ENCODE results near the gene AUTS2.
A peak's percentile ranks its signal among the peaks of the same experiment; 100 is the strongest.

The AUTS2 gene

DNA sequence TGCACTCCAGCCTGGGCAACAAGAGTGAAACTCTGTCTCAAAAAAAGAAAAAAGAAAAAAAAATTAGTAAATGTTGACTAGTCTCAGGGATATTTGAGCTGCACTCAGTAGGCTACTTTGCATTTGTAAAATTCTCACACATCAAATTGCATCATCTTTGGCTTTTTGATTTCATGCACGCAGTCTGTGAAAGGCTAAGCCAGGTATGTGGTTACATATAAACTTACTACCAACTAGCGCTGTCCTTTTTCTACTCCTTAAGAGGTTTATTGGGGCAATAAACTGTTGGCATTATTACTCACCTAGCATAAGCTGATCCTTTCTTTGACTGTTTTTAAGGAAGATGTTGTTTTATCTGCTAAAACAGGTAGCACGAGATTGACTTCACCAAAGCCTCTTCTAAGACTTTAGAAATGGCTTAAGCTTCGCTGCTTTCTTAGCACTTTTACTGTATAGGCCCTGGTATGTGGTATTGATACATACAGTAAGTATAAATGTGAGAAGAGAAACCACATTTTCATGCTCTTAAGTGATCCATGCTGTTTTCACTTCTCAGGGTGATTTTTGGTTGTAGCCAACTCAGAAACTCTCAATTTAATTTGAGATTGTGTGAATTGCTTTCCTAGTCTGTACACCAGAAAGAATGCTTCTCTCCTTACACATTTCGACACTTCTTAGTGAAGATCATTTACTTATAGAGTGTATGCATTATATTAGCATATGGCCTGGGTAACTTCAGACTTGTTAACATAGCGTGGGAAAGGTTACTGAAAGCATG lies 323.9 kb downstream of the AUTS2 start:
- TF ChIP-seq, protein P1, sequence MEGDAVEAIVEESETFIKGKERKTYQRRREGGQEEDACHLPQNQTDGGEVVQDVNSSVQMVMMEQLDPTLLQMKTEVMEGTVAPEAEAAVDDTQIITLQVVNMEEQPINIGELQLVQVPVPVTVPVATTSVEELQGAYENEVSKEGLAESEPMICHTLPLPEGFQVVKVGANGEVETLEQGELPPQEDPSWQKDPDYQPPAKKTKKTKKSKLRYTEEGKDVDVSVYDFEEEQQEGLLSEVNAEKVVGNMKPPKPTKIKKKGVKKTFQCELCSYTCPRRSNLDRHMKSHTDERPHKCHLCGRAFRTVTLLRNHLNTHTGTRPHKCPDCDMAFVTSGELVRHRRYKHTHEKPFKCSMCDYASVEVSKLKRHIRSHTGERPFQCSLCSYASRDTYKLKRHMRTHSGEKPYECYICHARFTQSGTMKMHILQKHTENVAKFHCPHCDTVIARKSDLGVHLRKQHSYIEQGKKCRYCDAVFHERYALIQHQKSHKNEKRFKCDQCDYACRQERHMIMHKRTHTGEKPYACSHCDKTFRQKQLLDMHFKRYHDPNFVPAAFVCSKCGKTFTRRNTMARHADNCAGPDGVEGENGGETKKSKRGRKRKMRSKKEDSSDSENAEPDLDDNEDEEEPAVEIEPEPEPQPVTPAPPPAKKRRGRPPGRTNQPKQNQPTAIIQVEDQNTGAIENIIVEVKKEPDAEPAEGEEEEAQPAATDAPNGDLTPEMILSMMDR (IDR thresholded peaks at IDR 0.05; ENCODE audit: low read length), result no peak
- no peak for TF ChIP-seq EZH2 (IDR thresholded peaks at IDR 0.05; ENCODE audit: borderline replicate concordance, low read length)
- Histone ChIP-seq H3K36me3 (ENCODE audit: insufficient read depth, low read length) (peaks cover 3% of the 10 kb centered on the region), H3K4me1 (ENCODE audit: insufficient read depth, low read length, severe bottlenecking) (peaks cover 35% of the 10 kb centered on the region), H3K4me3 (ENCODE audit: low read depth, low read length, poor library complexity, severe bottlenecking) (no peak overlapping the region), H3K27ac (ENCODE audit: low read depth, low read length, poor library complexity, severe bottlenecking) (peak overlapping the region; percentile 38), H3K9me3 (ENCODE audit: low read length) (no peaks in the 10 kb centered on the region), H3K9me2 (ENCODE audit: low read depth, low read length) (no peaks in the 10 kb centered on the region), H3K9ac (ENCODE audit: low read length) (no peak overlapping the region), H3F3A (ENCODE audit: insufficient read depth, low read length) (no peaks in the 10 kb centered on the region), H4K20me1 (ENCODE audit: insufficient read depth, low read length) (no peaks in the 10 kb centered on the region), H2AFZ (ENCODE audit: low read length) (no peak overlapping the region), H3K79me2 (ENCODE audit: insufficient read depth, low read length) (peaks cover 71% of the 10 kb centered on the region), H3K27me3 (ENCODE audit: insufficient read depth, low read length) (no peaks in the 10 kb centered on the region), H3K4me2 (ENCODE audit: low read length) (no peak overlapping the region)

DNA sequence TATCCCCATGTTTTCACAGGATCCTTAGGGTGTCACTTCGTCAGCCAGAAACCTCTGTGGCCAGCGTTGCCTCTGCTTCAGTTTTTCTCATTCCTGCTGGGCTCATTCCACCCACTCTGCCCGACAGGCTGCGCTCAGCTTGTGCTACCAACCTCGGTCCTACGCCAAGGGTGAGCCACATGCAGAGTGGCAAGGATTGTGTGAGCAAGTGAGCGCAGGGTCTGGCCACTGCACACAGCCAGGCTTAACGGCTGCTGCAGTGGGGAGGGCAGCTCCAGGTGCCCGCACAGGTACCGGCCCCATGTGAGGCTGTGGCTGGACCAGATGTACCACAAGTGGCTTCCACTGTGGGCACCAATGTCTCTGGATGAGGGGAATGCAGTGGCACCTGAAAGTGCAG lies 329.2 kb downstream of the AUTS2 start:
- Histone ChIP-seq H3K27me3 (ENCODE audit: insufficient read depth, low read length) (no peaks in the 10 kb centered on the region), H2AFZ (ENCODE audit: low read length) (no peak overlapping the region), H4K20me1 (ENCODE audit: insufficient read depth, low read length) (no peaks in the 10 kb centered on the region), H3K9ac (ENCODE audit: low read length) (no peak overlapping the region), H3F3A (ENCODE audit: insufficient read depth, low read length) (0 out of 2 replicates have a peak, but pooled peaks cover 3% of the 10 kb centered on the region), H3K4me2 (ENCODE audit: low read length) (no peak overlapping the region), H3K79me2 (ENCODE audit: insufficient read depth, low read length) (peaks cover 64% of the 10 kb centered on the region), H3K36me3 (ENCODE audit: insufficient read depth, low read length) (peaks cover 17% of the 10 kb centered on the region), H3K4me3 (ENCODE audit: low read depth, low read length, poor library complexity, severe bottlenecking) (no peak overlapping the region), H3K9me3 (ENCODE audit: low read length) (peaks cover 6% of the 10 kb centered on the region), H3K4me1 (ENCODE audit: insufficient read depth, low read length, severe bottlenecking) (peaks cover 40% of the 10 kb centered on the region), H3K9me2 (ENCODE audit: low read depth, low read length) (no peaks in the 10 kb centered on the region), H3K27ac (ENCODE audit: low read depth, low read length, poor library complexity, severe bottlenecking) (no peak overlapping the region)
- TF ChIP-seq, protein P1 (IDR thresholded peaks at IDR 0.05; ENCODE audit: low read length), result no peak
- TF ChIP-seq EZH2 (IDR thresholded peaks at IDR 0.05; ENCODE audit: borderline replicate concordance, low read length), result no peak

DNA sequence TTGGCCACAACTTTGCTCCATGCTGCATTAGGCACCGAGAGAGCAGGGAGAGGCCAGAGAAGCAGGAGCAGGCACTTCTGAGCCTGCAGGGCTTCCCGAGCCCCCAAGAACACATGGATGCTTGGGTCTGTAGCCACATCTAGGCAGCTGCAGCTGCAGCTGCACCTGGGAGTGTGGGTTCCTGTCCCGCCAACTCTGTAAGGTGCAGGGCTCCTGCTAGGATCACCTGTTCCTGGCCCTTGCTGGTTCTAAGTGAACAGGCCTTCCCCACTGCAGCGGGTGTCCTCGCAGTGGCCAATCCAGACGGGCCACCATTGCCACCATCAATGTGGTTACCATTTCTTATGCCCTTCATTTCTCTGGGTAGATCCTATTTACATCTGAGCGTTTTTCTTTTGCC lies 330.3 kb downstream of the AUTS2 start:
- 0 out of 2 replicates have a peak, but pooled peaks cover 3% of the 10 kb centered on the region for H3F3A ChIP-seq (ENCODE audit: insufficient read depth, low read length)
- no peaks in the 10 kb centered on the region for H3K27me3 ChIP-seq (ENCODE audit: insufficient read depth, low read length)
- no peak overlapping the region for H3K9ac ChIP-seq (ENCODE audit: low read length)
- H3K9me2 ChIP-seq (ENCODE audit: low read depth, low read length), result no peaks in the 10 kb centered on the region
- no peak overlapping the region for H3K27ac ChIP-seq (ENCODE audit: low read depth, low read length, poor library complexity, severe bottlenecking)
- H2AFZ ChIP-seq (ENCODE audit: low read length), result no peak overlapping the region
- H3K4me1 ChIP-seq (ENCODE audit: insufficient read depth, low read length, severe bottlenecking), result peaks cover 49% of the 10 kb centered on the region
- no peak overlapping the region for H3K4me2 ChIP-seq (ENCODE audit: low read length)
- H4K20me1 ChIP-seq (ENCODE audit: insufficient read depth, low read length), result no peaks in the 10 kb centered on the region
- H3K79me2 ChIP-seq (ENCODE audit: insufficient read depth, low read length), result peaks cover 63% of the 10 kb centered on the region
- no peak overlapping the region for H3K4me3 ChIP-seq (ENCODE audit: low read depth, low read length, poor library complexity, severe bottlenecking)
- peaks cover 6% of the 10 kb centered on the region for H3K9me3 ChIP-seq (ENCODE audit: low read length)
- peaks cover 13% of the 10 kb centered on the region for H3K36me3 ChIP-seq (ENCODE audit: insufficient read depth, low read length)
- no peak for TF ChIP-seq EZH2 (IDR thresholded peaks at IDR 0.05; ENCODE audit: borderline replicate concordance, low read length)
- TF ChIP-seq, protein P1 (IDR thresholded peaks at IDR 0.05; ENCODE audit: low read length), result no peak

All from OCI-LY1 (cell line).